ENCODE data around the gene GSK3B. TPM values are rescaled to one million over a fixed set of nuclear protein-coding genes. Genes with fewer than 3 reads are reported as not detected.

The GSK3B gene
- total RNA-seq, 2 donors from 2014 or later: 57.3 to 59.8 TPM

GRCh38 chr3:120095979-120096426 lies 1.8 kb upstream of the GSK3B start:
- peak overlapping the region; percentile 99 for H3K9ac ChIP-seq (ENCODE audit: extremely low read depth, low read length, poor library complexity, severe bottlenecking)
- peaks cover 6% of the 10 kb centered on the region for H3K4me1 Mint-ChIP-seq
- no peak overlapping the region for H3K27ac Mint-ChIP-seq
- H3K4me3 Mint-ChIP-seq: no peak overlapping the region
- no peaks in the 10 kb centered on the region for H3K9me3 ChIP-seq (ENCODE audit: control insufficient read depth, low read length)
- peak overlapping the region; percentile 100 for H3K27ac ChIP-seq (ENCODE audit: low read depth, low read length)
- no peak for DNase-seq
- H3K27me3 ChIP-seq (ENCODE audit: control insufficient read depth, insufficient read depth, low read length, poor library complexity, severe bottlenecking): no peaks in the 10 kb centered on the region
- peaks cover 21% of the 10 kb centered on the region for H3K36me3 Mint-ChIP-seq (ENCODE audit: low read depth)
- peak overlapping the region; percentile 97 for H3K4me3 ChIP-seq (ENCODE audit: low read length)
- H3K9me3 Mint-ChIP-seq: no peaks in the 10 kb centered on the region
- H3K4me1 ChIP-seq (ENCODE audit: control insufficient read depth, insufficient read depth, low read length): no peaks in the 10 kb centered on the region
- TF ChIP-seq CTCF (conservative IDR thresholded peaks at IDR 0.05): no peak
- 2 to 8% methylated on average over 1 of the region's 1 CpG for WGBS, 2 experiments (ENCODE audit: insufficient coverage in 1 of 2, insufficient read length in 1 of 2)
- H3K27me3 Mint-ChIP-seq (ENCODE audit: insufficient read depth): no peaks in the 10 kb centered on the region
- H3K36me3 ChIP-seq (ENCODE audit: control insufficient read depth, insufficient read depth, low read length): peaks cover 4% of the 10 kb centered on the region

GRCh38 chr3:120095226-120095978 lies 1.2 kb upstream of the GSK3B start:
- Mint-ChIP-seq H3K27me3 (ENCODE audit: insufficient read depth) (no peaks in the 10 kb centered on the region), H3K36me3 (ENCODE audit: low read depth) (peaks cover 16% of the 10 kb centered on the region), H3K27ac (no peak overlapping the region), H3K4me1 (peaks cover 6% of the 10 kb centered on the region), H3K9me3 (no peaks in the 10 kb centered on the region), H3K4me3 (no peak overlapping the region)
- H3K9me3 ChIP-seq (ENCODE audit: control insufficient read depth, low read length): no peaks in the 10 kb centered on the region
- WGBS, 2 experiments (ENCODE audit: insufficient coverage in 1 of 2, insufficient read length in 1 of 2): 0% methylated on average over 10 to 58 of the region's 58 CpGs
- no peaks in the 10 kb centered on the region for H3K4me1 ChIP-seq (ENCODE audit: control insufficient read depth, insufficient read depth, low read length)
- peak overlapping the region; percentile 97 for H3K4me3 ChIP-seq (ENCODE audit: low read length)
- peak overlapping the region; percentile 100 for H3K27ac ChIP-seq (ENCODE audit: low read depth, low read length)
- DNase-seq: peak; percentile 92
- H3K36me3 ChIP-seq (ENCODE audit: control insufficient read depth, insufficient read depth, low read length): no peaks in the 10 kb centered on the region
- H3K9ac ChIP-seq (ENCODE audit: extremely low read depth, low read length, poor library complexity, severe bottlenecking): peak overlapping the region; percentile 99
- TF ChIP-seq CTCF (conservative IDR thresholded peaks at IDR 0.05): no peak
- H3K27me3 ChIP-seq (ENCODE audit: control insufficient read depth, insufficient read depth, low read length, poor library complexity, severe bottlenecking): no peaks in the 10 kb centered on the region

GRCh38 chr3:120094776-120095225 lies 554 bp upstream of the GSK3B start:
- H3K4me3 Mint-ChIP-seq: no peak overlapping the region
- peak overlapping the region; percentile 97 for H3K4me3 ChIP-seq (ENCODE audit: low read length)

More at GRCh38 chr3:120094776-120095225, 554 bp upstream of the GSK3B start:
- peak overlapping the region; percentile 100 for H3K27ac ChIP-seq (ENCODE audit: low read depth, low read length)
- Mint-ChIP-seq H3K27me3 (ENCODE audit: insufficient read depth) (no peaks in the 10 kb centered on the region), H3K36me3 (ENCODE audit: low read depth) (peaks cover 12% of the 10 kb centered on the region), H3K4me1 (peaks cover 6% of the 10 kb centered on the region), H3K27ac (no peak overlapping the region), H3K9me3 (no peaks in the 10 kb centered on the region)
- peak; percentile 100 for DNase-seq
- TF ChIP-seq CTCF (conservative IDR thresholded peaks at IDR 0.05): no peak
- H3K4me1 ChIP-seq (ENCODE audit: control insufficient read depth, insufficient read depth, low read length): no peaks in the 10 kb centered on the region
- no peaks in the 10 kb centered on the region for H3K27me3 ChIP-seq (ENCODE audit: control insufficient read depth, insufficient read depth, low read length, poor library complexity, severe bottlenecking)
- WGBS, 2 experiments (ENCODE audit: insufficient coverage in 1 of 2, insufficient read length in 1 of 2): 0% methylated on average over 12 to 31 of the region's 31 CpGs
- H3K9ac ChIP-seq (ENCODE audit: extremely low read depth, low read length, poor library complexity, severe bottlenecking): peak overlapping the region; percentile 99
- no peaks in the 10 kb centered on the region for H3K9me3 ChIP-seq (ENCODE audit: control insufficient read depth, low read length)
- no peaks in the 10 kb centered on the region for H3K36me3 ChIP-seq (ENCODE audit: control insufficient read depth, insufficient read depth, low read length)
